A549 (cell line): ENCODE data around the gene BTBD16. TPM values are rescaled to one million over a fixed set of nuclear protein-coding genes. Genes with fewer than 3 reads are reported as not detected.

Source experiments
- ATAC-seq, 2 experiments: fragments of 200-7000 bp in 1 of 2; fragments of >200 bp in 1 of 2; cut with Nextera tagmentation in 1 of 2; cut with Tn5 transposase in 1 of 2; 3 replicates each; pipeline versions ENCODE4 v1.8.0 to v1.9.1; 2018 to 2020; ENCODE audit warnings: mild to moderate bottlenecking in 1 of 2, moderate library complexity in 1 of 2
- CTCF ChIA-PET: fragments of 300-600 bp; sonication (Branson Sonifier 250); formaldehyde crosslinking; extraction: SDS; loops from one replicate; lab custom pipeline; 2021; ENCODE audit warnings: antibody characterized with exemption, inconsistent platforms; lab: Yijun Ruan, JAX
- POLR2A ChIA-PET: fragments of 350-600 bp; formaldehyde crosslinking; extraction: SDS; loops from one replicate; lab custom pipeline; 2021; ENCODE audit warnings: antibody characterized with exemption, inconsistent platforms; lab: Yijun Ruan, JAX
- DNase-seq, 2 experiments: peaks; one replicate each; pipeline versions ENCODE4 v3.0.0 to v3.0.0-alpha.2; 2011 to 2016; ENCODE audit warnings: low read depth in 1 of 2, low spot score in 1 of 2
- FAIRE-seq: peaks from 2 replicates; lab custom pipeline; 2011; peaks lifted over from hg19 to GRCh38; lab: Jason Lieb, UNC
- H3K27ac ChIP-seq, 2 experiments: fragments of >200 bp; sonication (Bioruptor Twin); formaldehyde crosslinking; 3 replicates each; pipeline ENCODE4 v1.5.1; 2016 to 2017
- H3K4me1 ChIP-seq: fragments of >200 bp; sonication (Bioruptor Twin); formaldehyde crosslinking; 3 replicates; pipeline ENCODE4 v1.6.1; 2016
- H3K4me2 ChIP-seq: fragments of >200 bp; sonication (Bioruptor Twin); formaldehyde crosslinking; 3 replicates; pipeline ENCODE4 v1.6.1; 2016
- H3K4me3 ChIP-seq: fragments of >200 bp; sonication (Bioruptor Twin); formaldehyde crosslinking; 3 replicates; pipeline ENCODE4 v1.5.1; 2016
- H3K9me3 ChIP-seq: fragments of >200 bp; sonication (Bioruptor Twin); formaldehyde crosslinking; 3 replicates; pipeline ENCODE4 v1.6.1; 2016
- ATOH8 ChIP-seq: fragments of 250-450 bp; sonication (Bioruptor Pico); IDR thresholded peaks from 2 replicates; pipeline ENCODE4 v1.5.0; 2020; ENCODE audit warnings: low read depth, mild to moderate bottlenecking, moderate library complexity
- BHLHE40 ChIP-seq: IDR thresholded peaks from 2 replicates; pipeline ENCODE4 v1.6.1; 2012; ENCODE audit warnings: low read depth, low read length, inconsistent platforms
- CBX2 ChIP-seq: fragments of 200-600 bp; sonication (generic); IDR thresholded peaks from 2 replicates; pipeline ENCODE4 v1.6.1; 2016; ENCODE audit warnings: low read depth, mild to moderate bottlenecking, borderline replicate concordance
- CEBPB ChIP-seq, 2 experiments: fragments of >200 bp in 1 of 2; sonication (Bioruptor Twin) in 1 of 2; formaldehyde crosslinking in 1 of 2; IDR thresholded peaks; 2 replicates each; pipeline ENCODE4 v1.6.1; 2012 to 2016
- CTCF ChIP-seq: fragments of >200 bp; sonication (Bioruptor Twin); formaldehyde crosslinking; IDR thresholded peaks from 3 replicates; pipeline ENCODE4 v1.5.1; 2016
- EP300 ChIP-seq, 2 experiments: fragments of >200 bp; sonication (Bioruptor Twin); formaldehyde crosslinking; IDR thresholded peaks; 2 replicates in 1 of 2; 3 replicates in 1 of 2; pipeline ENCODE4 v1.6.1; 2016 to 2017
- ESRRA ChIP-seq: fragments of 150-350 bp; IDR thresholded peaks from 2 replicates; pipeline ENCODE4 v1.6.1; 2014; ENCODE audit warnings: mild to moderate bottlenecking, low read length, borderline replicate concordance
- FOSL2 ChIP-seq, 2 experiments: fragments of 450-650 bp in 1 of 2; fragments of >200 bp in 1 of 2; sonication (Bioruptor Twin) in 1 of 2; formaldehyde crosslinking; IDR thresholded peaks; 2 replicates each; pipeline versions ENCODE4 v1.5.0 to v1.6.1; 2016 to 2020; ENCODE audit warnings: mild to moderate bottlenecking in 1 of 2, moderate library complexity in 1 of 2
- GATA3 ChIP-seq: IDR thresholded peaks from 2 replicates; pipeline ENCODE4 v1.6.1; 2012; ENCODE audit warnings: borderline replicate concordance
- HOXA7 ChIP-seq: fragments of 250-450 bp; sonication (Bioruptor Pico); IDR thresholded peaks from 2 replicates; pipeline ENCODE4 v1.5.0; 2020; ENCODE audit warnings: mild to moderate bottlenecking, moderate library complexity
- JUN ChIP-seq, 2 experiments: fragments of >200 bp; sonication (Bioruptor Twin); formaldehyde crosslinking; IDR thresholded peaks; 2 replicates in 1 of 2; 3 replicates in 1 of 2; pipeline ENCODE4 v1.6.1; 2016 to 2017
- JUNB ChIP-seq: fragments of >200 bp; sonication (Bioruptor Twin); formaldehyde crosslinking; IDR thresholded peaks from 2 replicates; pipeline ENCODE4 v1.6.1; 2016
- KDM1A ChIP-seq: fragments of 200-600 bp; sonication (generic); IDR thresholded peaks from 2 replicates; pipeline ENCODE4 v1.6.1; 2016; ENCODE audit warnings: low read depth, mild to moderate bottlenecking
- KDM5A ChIP-seq: fragments of 200-600 bp; sonication (generic); IDR thresholded peaks from 2 replicates; pipeline ENCODE4 v1.6.1; 2016; ENCODE audit warnings: antibody characterized with exemption, mild to moderate bottlenecking
- MYC ChIP-seq: IDR thresholded peaks from 2 replicates; pipeline ENCODE4 v1.6.1; 2012; ENCODE audit warnings: mild to moderate bottlenecking, inconsistent platforms, low read length, improper control_type of control experiment, borderline replicate concordance
- NPAS2 ChIP-seq: fragments of 250-450 bp; sonication (Bioruptor Pico); IDR thresholded peaks from 2 replicates; pipeline ENCODE4 v1.8.0; 2022; ENCODE audit warnings: mild to moderate bottlenecking, moderate library complexity, borderline replicate concordance
- PBX3 ChIP-seq: IDR thresholded peaks from 2 replicates; pipeline ENCODE4 v1.6.1; 2012
- POLR2A ChIP-seq: IDR thresholded peaks from 2 replicates; pipeline ENCODE4 v1.6.1; 2012; ENCODE audit warnings: mild to moderate bottlenecking, low read length
- RAD21 ChIP-seq, 2 experiments: fragments of >200 bp in 1 of 2; sonication (Bioruptor Twin) in 1 of 2; formaldehyde crosslinking in 1 of 2; IDR thresholded peaks in 1 of 2; conservative IDR thresholded peaks in 1 of 2; 2 replicates in 1 of 2; 3 replicates in 1 of 2; pipeline ENCODE4 v1.6.1; 2012 to 2018; ENCODE audit warnings: inconsistent platforms in 1 of 2
- RARB ChIP-seq: fragments of 250-450 bp; sonication (Bioruptor Pico); IDR thresholded peaks from 2 replicates; pipeline ENCODE4 v1.8.0; 2021; ENCODE audit warnings: mild to moderate bottlenecking, moderate library complexity
- SMC3 ChIP-seq: fragments of >200 bp; sonication (Bioruptor Twin); formaldehyde crosslinking; IDR thresholded peaks from 3 replicates; pipeline ENCODE4 v1.6.1; 2018; ENCODE audit warnings: inconsistent platforms
- TFCP2L1 ChIP-seq: fragments of 250-450 bp; sonication (Bioruptor Pico); IDR thresholded peaks from 2 replicates; pipeline ENCODE4 v1.5.0; 2021; ENCODE audit warnings: mild to moderate bottlenecking
- TP53 ChIP-seq: fragments of 250-450 bp; sonication (Bioruptor Pico); IDR thresholded peaks from 2 replicates; pipeline ENCODE4 v1.5.0; 2021; ENCODE audit warnings: mild to moderate bottlenecking, moderate library complexity
- ZNF302 ChIP-seq: fragments of 250-450 bp; sonication (Bioruptor Pico); IDR thresholded peaks from 2 replicates; pipeline ENCODE4 v1.9.0; 2021; ENCODE audit warnings: inconsistent platforms, mild to moderate bottlenecking, moderate library complexity
- WGBS: methylation state at CpG from one replicate; pipeline ENCODE4 v1.1.6; 2017; ENCODE audit errors: missing lambda C conversion rate; 5-methylcytosine and 5-hydroxymethylcytosine counted together
- polyA plus RNA-seq, 4 experiments: library from polyadenylated mRNA; depleted of rRNA in 3 of 4; stranded (reverse); fragments of >200 nt; fragmentation: RNase III in 1 of 4; extraction: RNeasy Plus Mini Kit Qiagen cat#74134 plus additional on column Dnase treatment in 1 of 4; gene quantifications; 2 replicates in 3 of 4; 3 replicates in 1 of 4; pipeline ENCODE4 v1.2.3, GENCODE V29; 2011 to 2017
- TF ChIP-seq, protein P1 (sequence below): fragments of >200 bp; sonication (Bioruptor Twin); formaldehyde crosslinking; IDR thresholded peaks from 3 replicates; pipeline ENCODE4 v1.6.1; 2016
- TF ChIP-seq, protein P2 (sequence below): IDR thresholded peaks from 2 replicates; pipeline ENCODE4 v1.6.1; 2012
- TF ChIP-seq, protein P3 (sequence below): fragments of >200 bp; sonication (Bioruptor Twin); formaldehyde crosslinking; IDR thresholded peaks from 2 replicates; pipeline ENCODE4 v1.6.1; 2016

The BTBD16 gene
- polyA plus RNA-seq, 2 of the 4 experiments (the other 2 are of a cell fraction) = 0.32 to 2.1 TPM

DNA sequence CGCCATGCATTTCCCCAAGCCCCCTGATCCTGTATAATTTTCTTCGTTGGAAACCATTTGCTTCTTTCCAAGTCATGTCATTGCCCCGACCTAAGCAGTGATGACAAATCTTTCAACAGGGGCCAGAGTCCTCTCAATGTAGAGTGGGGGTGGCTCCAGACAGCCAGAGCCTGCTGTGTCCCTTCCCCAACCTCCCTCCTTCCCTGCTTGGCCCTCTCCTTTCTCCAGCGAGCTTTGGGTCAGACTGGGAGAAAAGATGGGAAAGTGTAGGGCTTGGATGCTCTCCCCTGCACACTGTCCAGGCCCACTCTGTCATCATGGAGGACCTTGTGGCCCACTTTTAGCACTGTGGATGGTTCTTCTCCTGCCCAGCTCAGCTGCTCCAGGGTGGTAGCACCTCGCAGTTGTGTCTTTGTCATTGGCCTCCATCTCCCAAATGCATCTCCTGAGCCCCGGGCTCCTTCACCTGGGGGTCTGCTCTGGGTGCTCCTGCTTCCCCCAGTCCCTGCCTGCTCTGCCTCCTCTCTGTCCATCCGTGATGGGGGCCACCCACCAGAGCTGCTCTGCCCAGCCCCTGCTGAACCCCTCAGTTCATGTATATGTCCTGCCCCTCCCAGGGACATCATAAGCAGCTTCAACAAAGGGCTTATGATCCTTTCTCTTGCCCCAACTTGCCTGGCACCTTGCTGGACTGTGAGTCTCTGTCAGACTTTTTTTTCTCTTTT lies 37.5 kb downstream of the BTBD16 start:
- Histone ChIP-seq H3K4me3 (no peak overlapping the region), H3K4me1 (peaks cover 53% of the 10 kb centered on the region), H3K4me2 (peak overlapping the region; percentile 73), H3K27ac (peak overlapping the region; percentile 88 to 94), H3K9me3 (no peaks in the 10 kb centered on the region; the same call in 2 of the 3 replicates)
- 47% methylated on average over 7 of the region's 7 CpGs for WGBS
- POLR2A ChIA-PET = interaction anchor here (0.9 to 2.8 kb wide), 4 partner anchors 10 to 66 kb away, joined by 3 to 21 read pairs (median 4); partner anchors contain the start of gene PLEKHA1
- CTCF ChIA-PET = interaction anchor here (0.7 to 7.6 kb wide), 11 partner anchors 10 to 258 kb away, joined by 3 to 35 read pairs (median 4); partner anchors contain the start of gene PLEKHA1
- no peak for TF ChIP-seq HOXA7 (CRISPR knock-in tag)
- TF ChIP-seq TP53 (CRISPR knock-in tag) = 0 out of 2 replicates have a peak, but pooled peaks have one; percentile 30
- peak; percentile 20 to 37; a peak in 4 of 6 replicates for ATAC-seq
- DNase-seq = peak in 1 of 2 experiments; percentile 51
- no peak for FAIRE-seq

DNA sequence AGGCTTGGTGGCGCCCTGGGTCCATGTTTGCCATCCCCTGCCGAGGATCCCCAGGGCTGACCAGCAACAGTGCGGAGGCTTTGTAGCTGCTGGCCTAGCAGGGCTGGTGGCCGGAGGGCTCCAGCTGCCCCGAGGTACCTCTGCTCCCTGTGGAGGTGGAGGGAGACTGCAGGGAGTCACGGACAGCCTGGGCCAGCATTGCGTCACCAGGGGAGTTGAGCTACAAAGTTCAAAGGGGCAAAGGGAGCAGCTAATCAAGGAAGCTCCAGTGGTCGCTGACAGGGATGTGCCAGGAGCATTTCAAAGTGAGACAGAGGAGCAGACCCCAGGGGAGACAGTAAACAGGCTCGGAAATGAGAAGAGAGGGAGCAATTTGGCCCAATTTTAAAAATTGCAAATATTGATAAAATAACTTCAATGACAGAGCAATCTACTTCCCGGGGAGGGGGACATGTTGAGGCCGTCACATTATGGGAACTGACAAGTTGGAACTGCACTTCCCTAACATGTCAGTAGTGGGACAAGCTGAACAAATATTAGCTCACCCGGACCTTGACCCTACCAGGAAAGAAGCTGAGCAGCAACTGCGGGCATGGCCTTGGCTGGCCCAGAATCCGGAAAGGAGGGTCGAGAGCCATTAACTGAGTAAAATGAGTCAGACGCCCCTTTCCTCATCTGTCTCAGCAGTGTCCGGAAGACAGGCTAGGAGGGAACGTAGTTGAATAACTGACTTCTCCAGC lies 39.4 kb downstream of the BTBD16 start:
- Histone ChIP-seq H3K4me3 (peak overlapping the region; percentile 1; the same call in 1 of the 3 replicates), H3K27ac (peak overlapping the region; percentile 88 to 94), H3K9me3 (no peaks in the 10 kb centered on the region; the same call in 2 of the 3 replicates), H3K4me2 (peak overlapping the region; percentile 73), H3K4me1 (peaks cover 57% of the 10 kb centered on the region)
- peak; percentile 82 to 93 for DNase-seq
- ChIA-PET POLR2A (interaction anchor here (0.9 to 2.2 kb wide), 4 partner anchors 9 to 64 kb away, joined by 3 to 22 read pairs (median 6); partner anchors contain the start of gene PLEKHA1), CTCF (interaction anchor here (0.8 to 7.6 kb wide), 13 partner anchors 9 to 339 kb away, joined by 3 to 35 read pairs (median 4); no protein-coding TSS in a partner anchor)
- whole genome bisulfite sequencing = under 1% methylated on average over 13 of the region's 18 CpGs
- TF ChIP-seq MYC (no peak), RARB (CRISPR knock-in tag) (0 out of 2 replicates have a peak, but pooled peaks have one; percentile 22), JUN (IDR thresholded peaks at IDR 0.05) (peak; percentile 66 to 85), CEBPB (IDR thresholded peaks at IDR 0.05) (peak; percentile 73 to 93; a peak in 3 of 4 replicates), BHLHE40 (no peak), POLR2A (0 out of 2 replicates have a peak, but pooled peaks have one; percentile 28), TFCP2L1 (CRISPR knock-in tag) (no peak), CBX2 (no peak), PBX3 (peak; percentile 65; the same call in 1 of the 2 replicates), RAD21 (conservative IDR thresholded peaks at IDR 0.05 in 1 of 2, IDR thresholded peaks at IDR 0.05 in 1 of 2) (peak; percentile 38 to 43), JUNB (peak; percentile 49), EP300 (IDR thresholded peaks at IDR 0.05) (peak in 1 of 2 experiments; percentile 59; a peak in 2 of 5 replicates), ATOH8 (CRISPR knock-in tag) (no peak), ZNF302 (CRISPR knock-in tag) (0 out of 2 replicates have a peak, but pooled peaks have one; percentile 70), SMC3 (peak; percentile 18; the same call in 1 of the 3 replicates), GATA3 (0 out of 2 replicates have a peak, but pooled peaks have one; percentile 8), CTCF (0 out of 3 replicates have a peak, but pooled peaks have one; percentile 11), FOSL2 (IDR thresholded peaks at IDR 0.05) (no peak), FOSL2 (CRISPR knock-in tag; IDR thresholded peaks at IDR 0.05) (peak; percentile 71), ESRRA (peak; percentile 18; the same call in 1 of the 2 replicates), KDM5A (no peak), NPAS2 (CRISPR knock-in tag) (no peak), KDM1A (no peak)
- TF ChIP-seq, protein P1, sequence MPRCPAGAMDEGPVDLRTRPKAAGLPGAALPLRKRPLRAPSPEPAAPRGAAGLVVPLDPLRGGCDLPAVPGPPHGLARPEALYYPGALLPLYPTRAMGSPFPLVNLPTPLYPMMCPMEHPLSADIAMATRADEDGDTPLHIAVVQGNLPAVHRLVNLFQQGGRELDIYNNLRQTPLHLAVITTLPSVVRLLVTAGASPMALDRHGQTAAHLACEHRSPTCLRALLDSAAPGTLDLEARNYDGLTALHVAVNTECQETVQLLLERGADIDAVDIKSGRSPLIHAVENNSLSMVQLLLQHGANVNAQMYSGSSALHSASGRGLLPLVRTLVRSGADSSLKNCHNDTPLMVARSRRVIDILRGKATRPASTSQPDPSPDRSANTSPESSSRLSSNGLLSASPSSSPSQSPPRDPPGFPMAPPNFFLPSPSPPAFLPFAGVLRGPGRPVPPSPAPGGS = 0 out of 3 replicates have a peak, but pooled peaks have one; percentile 27
- TF ChIP-seq, protein P2, sequence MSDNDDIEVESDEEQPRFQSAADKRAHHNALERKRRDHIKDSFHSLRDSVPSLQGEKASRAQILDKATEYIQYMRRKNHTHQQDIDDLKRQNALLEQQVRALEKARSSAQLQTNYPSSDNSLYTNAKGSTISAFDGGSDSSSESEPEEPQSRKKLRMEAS = peak; percentile 63; the same call in 1 of the 2 replicates
- TF ChIP-seq, protein P3, sequence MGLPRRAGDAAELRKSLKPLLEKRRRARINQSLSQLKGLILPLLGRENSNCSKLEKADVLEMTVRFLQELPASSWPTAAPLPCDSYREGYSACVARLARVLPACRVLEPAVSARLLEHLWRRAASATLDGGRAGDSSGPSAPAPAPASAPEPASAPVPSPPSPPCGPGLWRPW = no peak
- FAIRE-seq = no peak
- peak; percentile 80 to 85 for ATAC-seq
